Tibial nerve (tissue), 4 donors: ENCODE results near the gene SLC36A2. TPM values are rescaled to one million over a fixed set of nuclear protein-coding genes. Genes with fewer than 3 reads are reported as not detected.

Source experiments
- DNase-seq, 2 donors: peaks; one replicate each; pipeline ENCODE4 v3.0.0-alpha.2; 2019; ENCODE audit warnings: low spot score in 2 of 2
- H3K27ac ChIP-seq, 4 donors: fragments of 200-600 bp; sonication (generic) in 3 of 4; one replicate each; pipeline ENCODE4 v1.5.1; 2017 to 2019; ENCODE audit warnings: mild to moderate bottlenecking in 1 of 4
- H3K27me3 ChIP-seq, 2 donors: fragments of 200-600 bp; sonication (generic) in 1 of 2; one replicate each; pipeline versions ENCODE4 v1.5.1 to v1.6.0; 2017 to 2019
- H3K36me3 ChIP-seq, 3 donors: fragments of 200-600 bp; sonication (generic); one replicate each; pipeline ENCODE4 v1.5.1; 2018 to 2019
- H3K4me1 ChIP-seq, 4 donors: fragments of 200-600 bp; sonication (generic) in 3 of 4; one replicate each; pipeline ENCODE4 v1.5.1; 2017 to 2019
- H3K4me3 ChIP-seq, 4 donors: fragments of 200-600 bp; sonication (generic) in 3 of 4; one replicate each; pipeline ENCODE4 v1.5.1; 2017 to 2019; ENCODE audit warnings: mild to moderate bottlenecking in 1 of 4, moderate library complexity in 1 of 4
- H3K9me3 ChIP-seq, 4 donors: fragments of 200-600 bp; sonication (generic) in 3 of 4; one replicate each; pipeline ENCODE4 v1.5.1; 2017 to 2019
- EP300 ChIP-seq, 2 donors: sonication (generic); formaldehyde crosslinking; IDR thresholded peaks; one replicate each; pipeline ENCODE4 v1.6.1; 2017; ENCODE audit warnings: antibody characterized with exemption in 2 of 2, mild to moderate bottlenecking in 1 of 2
- POLR2A ChIP-seq, 2 donors: fragments of 450-650 bp; IDR thresholded peaks; one replicate each; pipeline ENCODE4 v1.6.1; 2017; ENCODE audit warnings: antibody characterized with exemption in 2 of 2, mild to moderate bottlenecking in 2 of 2, moderate library complexity in 2 of 2
- WGBS, 2 donors: methylation state at CpG; one replicate each; pipeline ENCODE4 v1.1.5; 2018; 5-methylcytosine and 5-hydroxymethylcytosine counted together
- total RNA-seq, 4 donors: library from RNA; depleted of rRNA; stranded (reverse); fragments of >200 nt; gene quantifications; one replicate each; pipeline ENCODE4 v1.1.0, GENCODE V29; 2016
- TF ChIP-seq, protein P1 (sequence below), 5 experiments: fragments of 200-600 bp in 3 of 5; fragments of 450-650 bp in 2 of 5; sonication (generic) in 3 of 5; IDR thresholded peaks; one replicate each; pipeline ENCODE4 v1.5.1; 2016 to 2019; ENCODE audit warnings: antibody characterized with exemption in 5 of 5, mild to moderate bottlenecking in 3 of 5, moderate library complexity in 2 of 5

The SLC36A2 gene
- total RNA-seq, 4 donors from 2014 or later: 7.5 to 22.9 (median 10.6) TPM

DNA sequence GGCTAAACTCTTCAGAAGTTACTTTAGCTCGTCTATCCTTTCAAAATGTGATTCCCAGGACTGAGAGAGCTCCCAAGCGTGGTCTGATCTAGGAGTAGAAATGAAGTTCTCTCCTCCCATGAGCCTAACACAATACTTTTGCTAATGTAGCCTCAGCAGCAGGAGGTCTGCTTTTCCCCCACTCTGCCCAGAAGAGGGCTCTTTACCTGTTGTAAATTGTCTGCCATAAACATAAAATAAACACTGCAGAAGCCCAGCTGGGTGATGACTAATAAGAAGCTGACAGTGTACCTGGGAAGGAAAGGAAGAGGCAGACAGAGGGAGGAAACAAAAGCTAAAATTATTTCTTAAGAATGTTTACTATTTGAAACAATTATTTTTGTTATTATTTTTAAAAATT lies 59.2 kb downstream of the SLC36A2 start:
- no peak for TF ChIP-seq EP300 (IDR thresholded peaks at IDR 0.05)
- no peak for TF ChIP-seq POLR2A (IDR thresholded peaks at IDR 0.05)
- TF ChIP-seq, protein P1, sequence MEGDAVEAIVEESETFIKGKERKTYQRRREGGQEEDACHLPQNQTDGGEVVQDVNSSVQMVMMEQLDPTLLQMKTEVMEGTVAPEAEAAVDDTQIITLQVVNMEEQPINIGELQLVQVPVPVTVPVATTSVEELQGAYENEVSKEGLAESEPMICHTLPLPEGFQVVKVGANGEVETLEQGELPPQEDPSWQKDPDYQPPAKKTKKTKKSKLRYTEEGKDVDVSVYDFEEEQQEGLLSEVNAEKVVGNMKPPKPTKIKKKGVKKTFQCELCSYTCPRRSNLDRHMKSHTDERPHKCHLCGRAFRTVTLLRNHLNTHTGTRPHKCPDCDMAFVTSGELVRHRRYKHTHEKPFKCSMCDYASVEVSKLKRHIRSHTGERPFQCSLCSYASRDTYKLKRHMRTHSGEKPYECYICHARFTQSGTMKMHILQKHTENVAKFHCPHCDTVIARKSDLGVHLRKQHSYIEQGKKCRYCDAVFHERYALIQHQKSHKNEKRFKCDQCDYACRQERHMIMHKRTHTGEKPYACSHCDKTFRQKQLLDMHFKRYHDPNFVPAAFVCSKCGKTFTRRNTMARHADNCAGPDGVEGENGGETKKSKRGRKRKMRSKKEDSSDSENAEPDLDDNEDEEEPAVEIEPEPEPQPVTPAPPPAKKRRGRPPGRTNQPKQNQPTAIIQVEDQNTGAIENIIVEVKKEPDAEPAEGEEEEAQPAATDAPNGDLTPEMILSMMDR (IDR thresholded peaks at IDR 0.05): no peak
- WGBS, 2 donors: 40 to 51% methylated on average over 2 of the region's 2 CpGs
- DNase-seq: no peak

DNA sequence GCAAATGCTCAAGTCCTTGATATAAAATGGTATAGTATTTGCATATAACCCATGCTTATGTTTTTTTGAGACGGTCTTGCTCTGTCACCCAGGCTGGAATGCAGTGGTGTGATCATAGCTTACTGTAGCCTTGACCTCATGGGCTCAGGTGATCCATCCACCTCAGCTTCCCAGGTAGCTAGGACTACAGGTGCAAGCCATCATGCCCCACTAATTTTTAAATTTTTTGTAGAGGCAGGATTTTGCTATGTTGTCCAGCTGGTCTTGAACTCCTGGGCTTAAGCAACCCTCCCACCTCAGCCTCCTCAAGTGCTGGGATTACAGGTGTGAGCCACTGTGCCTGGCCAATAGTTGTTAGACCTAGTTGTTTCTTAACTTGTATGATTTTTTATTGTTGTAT lies 61.1 kb downstream of the SLC36A2 start:
- WGBS, 2 donors: 81 to 87% methylated on average over 1 of the region's 1 CpG
- H3K4me3 ChIP-seq: no peak overlapping the region
- H3K4me1 ChIP-seq: no peaks in the 10 kb centered on the region
- TF ChIP-seq EP300 (IDR thresholded peaks at IDR 0.05) (no peak), POLR2A (IDR thresholded peaks at IDR 0.05) (no peak)
- TF ChIP-seq, protein P1 (IDR thresholded peaks at IDR 0.05): no peak
- no peaks in the 10 kb centered on the region for H3K27me3 ChIP-seq
- peaks cover 0 to 3% (median 0%) of the 10 kb centered on the region in 4 donors for H3K9me3 ChIP-seq
- H3K27ac ChIP-seq: no peak overlapping the region
- H3K36me3 ChIP-seq: no peaks in the 10 kb centered on the region
- DNase-seq: no peak

More for the DNA sequence above, 59.2 kb downstream of the SLC36A2 start:
- no peaks in the 10 kb centered on the region for H3K27me3 ChIP-seq
- H3K4me3 ChIP-seq: no peak overlapping the region
- no peaks in the 10 kb centered on the region for H3K36me3 ChIP-seq
- peaks cover 0 to 3% (median 0%) of the 10 kb centered on the region in 4 donors for H3K9me3 ChIP-seq
- no peak overlapping the region for H3K27ac ChIP-seq
- H3K4me1 ChIP-seq: no peaks in the 10 kb centered on the region

DNA sequence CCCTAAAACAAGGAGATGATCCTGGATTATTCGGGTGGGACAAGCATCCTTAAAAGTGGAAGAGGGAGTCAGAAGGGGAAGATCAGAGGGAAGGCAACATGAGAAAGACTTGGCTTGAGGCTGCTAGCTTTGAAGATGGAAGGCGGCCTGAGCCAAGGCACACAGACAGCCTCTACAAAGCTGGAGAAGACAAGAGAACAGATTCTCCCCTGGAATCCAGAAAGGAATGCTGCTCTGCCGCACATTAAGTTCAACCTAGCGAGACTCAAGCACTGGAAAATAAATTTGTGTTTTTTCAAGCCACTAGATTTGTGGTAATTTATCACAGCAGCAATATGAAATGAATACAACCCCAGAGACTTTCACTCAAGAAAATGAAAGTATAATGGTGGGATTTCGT lies 61.7 kb downstream of the SLC36A2 start:
- Histone ChIP-seq H3K36me3 (no peaks in the 10 kb centered on the region), H3K4me1 (no peaks in the 10 kb centered on the region), H3K27ac (no peak overlapping the region), H3K4me3 (no peak overlapping the region), H3K27me3 (no peaks in the 10 kb centered on the region), H3K9me3 (no peaks in the 10 kb centered on the region)
- TF ChIP-seq EP300 (IDR thresholded peaks at IDR 0.05): no peak
- TF ChIP-seq, protein P1 (IDR thresholded peaks at IDR 0.05): no peak
- TF ChIP-seq POLR2A (IDR thresholded peaks at IDR 0.05): no peak
- DNase-seq: no peak
- WGBS, 2 donors: 68 to 71% methylated on average over 5 of the region's 5 CpGs

DNA sequence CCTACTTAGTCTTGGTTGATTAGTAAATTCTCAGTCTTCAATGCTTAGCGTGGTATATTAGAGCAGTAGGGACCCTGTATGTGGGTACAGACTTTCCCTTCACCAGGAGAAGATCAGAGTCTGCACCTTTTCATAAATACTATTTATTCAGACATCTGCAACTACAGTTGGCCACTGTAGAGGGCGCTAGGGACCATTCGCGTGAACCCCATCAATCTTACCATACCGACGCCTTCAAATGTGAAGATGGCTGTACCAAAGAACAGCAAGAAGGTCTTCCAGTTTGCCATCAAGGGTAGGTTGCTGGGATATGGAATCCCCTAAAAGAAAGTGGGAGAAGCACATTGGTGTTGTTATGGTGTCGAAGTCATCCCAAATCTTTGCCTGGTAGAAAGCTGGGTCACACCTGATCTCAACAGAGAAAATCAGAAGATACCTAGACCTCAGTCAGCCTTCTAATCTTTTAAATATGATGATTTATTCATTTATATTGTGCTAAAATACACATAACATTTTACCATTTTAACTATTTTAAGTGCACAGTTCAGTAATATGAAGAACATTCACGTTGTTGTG lies 62.9 kb downstream of the SLC36A2 start:
- 36 to 38% methylated on average over 8 of the region's 8 CpGs for WGBS, 2 donors
- TF ChIP-seq EP300 (IDR thresholded peaks at IDR 0.05) (no peak), POLR2A (IDR thresholded peaks at IDR 0.05) (no peak)
- TF ChIP-seq, protein P1 (IDR thresholded peaks at IDR 0.05): no peak
- H3K27ac ChIP-seq: no peak overlapping the region
- no peaks in the 10 kb centered on the region for H3K9me3 ChIP-seq
- no peaks in the 10 kb centered on the region for H3K4me1 ChIP-seq
- H3K27me3 ChIP-seq: no peaks in the 10 kb centered on the region
- no peaks in the 10 kb centered on the region for H3K36me3 ChIP-seq
- DNase-seq: no peak
- no peak overlapping the region for H3K4me3 ChIP-seq

DNA sequence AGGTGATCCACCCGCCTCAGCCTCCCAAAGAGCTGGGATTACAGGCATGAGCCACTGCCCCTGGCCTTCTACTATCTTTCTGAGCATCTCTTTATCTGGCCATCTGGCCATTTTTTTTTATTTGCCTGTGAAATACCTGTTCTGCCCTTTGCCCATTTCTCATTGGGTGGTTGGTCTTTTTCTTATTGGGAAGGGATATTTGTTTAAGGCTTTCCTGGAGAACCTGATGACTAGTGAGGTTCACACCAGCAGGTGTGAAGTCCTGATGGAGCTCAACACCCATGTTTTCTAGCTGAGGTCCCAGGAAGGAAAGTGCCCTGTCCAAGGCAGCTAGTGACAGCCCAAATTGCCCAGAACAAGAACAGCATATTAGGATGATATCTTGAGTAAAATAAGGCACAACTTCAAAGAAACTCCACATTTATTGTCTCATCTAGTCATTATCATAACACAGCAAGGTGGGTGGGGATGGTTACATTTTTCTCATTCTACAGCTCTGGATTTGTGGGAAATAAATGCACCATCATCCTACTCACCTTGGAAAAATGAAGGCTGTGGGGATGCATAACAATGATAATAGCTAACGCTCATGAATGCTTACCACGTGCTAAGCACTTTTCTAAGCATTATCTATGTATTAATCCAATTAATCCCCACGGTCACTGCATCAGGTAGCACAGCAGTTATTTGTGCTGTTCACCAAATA lies 64.1 kb downstream of the SLC36A2 start:
- TF ChIP-seq, protein P1 (IDR thresholded peaks at IDR 0.05): no peak
- TF ChIP-seq POLR2A (IDR thresholded peaks at IDR 0.05) (no peak), EP300 (IDR thresholded peaks at IDR 0.05) (no peak)
- no peaks in the 10 kb centered on the region for H3K36me3 ChIP-seq
- WGBS, 2 donors: 78 to 87% methylated on average over 4 of the region's 4 CpGs
- no peak overlapping the region for H3K4me3 ChIP-seq
- no peak for DNase-seq
- H3K27me3 ChIP-seq: no peaks in the 10 kb centered on the region
- no peaks in the 10 kb centered on the region for H3K4me1 ChIP-seq
- no peak overlapping the region for H3K27ac ChIP-seq
- no peaks in the 10 kb centered on the region for H3K9me3 ChIP-seq
